CD8-positive, alpha-beta memory T cell (primary cell): Measurements from ENCODE around the gene TRIM68. TPM values are rescaled to one million over a fixed set of nuclear protein-coding genes. Genes with fewer than 3 reads are reported as not detected.

Experiments used
- CTCF ChIA-PET: fragments of 350-600 bp; sonication (Branson Sonifier 250); formaldehyde crosslinking; loops from one replicate; lab custom pipeline; 2021; ENCODE audit warnings: antibody characterized with exemption; lab: Charles Lee
- POLR2A ChIA-PET: fragments of 350-600 bp; sonication (Branson Sonifier 250); formaldehyde crosslinking; loops from one replicate; lab custom pipeline; 2021; ENCODE audit warnings: antibody characterized with exemption; lab: Charles Lee
- DNase-seq, 5 donors: peaks; one replicate each; pipeline versions ENCODE4 v3.0.0 to v3.0.0-alpha.2; 2020 to 2022; ENCODE audit warnings: mixed read lengths in 1 of 5
- H3K27ac ChIP-seq: one replicate; pipeline ENCODE4 v1.7.0; 2013; ENCODE audit warnings: low read depth, mild to moderate bottlenecking, low read length, moderate library complexity
- H3K27me3 ChIP-seq: 2 replicates; pipeline ENCODE4 v1.7.0; 2013; ENCODE audit warnings: low read length, mild to moderate bottlenecking; ENCODE audit not compliant: insufficient read depth, poor library complexity, severe bottlenecking
- H3K36me3 ChIP-seq: 2 replicates; pipeline ENCODE4 v1.7.0; 2013; ENCODE audit warnings: mild to moderate bottlenecking, low read length, moderate library complexity; ENCODE audit not compliant: insufficient read depth
- H3K4me1 ChIP-seq: 2 replicates; pipeline ENCODE4 v1.7.0; 2013; ENCODE audit warnings: mild to moderate bottlenecking, low read length, moderate library complexity; ENCODE audit not compliant: insufficient read depth
- H3K4me3 ChIP-seq: 2 replicates; pipeline ENCODE4 v1.7.0; 2013; ENCODE audit warnings: mild to moderate bottlenecking, low read length
- H3K9me3 ChIP-seq: 2 replicates; pipeline ENCODE4 v1.7.0; 2013; ENCODE audit warnings: mild to moderate bottlenecking, low read length
- H3K27ac Mint-ChIP-seq, 8 donors: one replicate each; pipeline ENCODE4 v1.8.0; 2020 to 2021; ENCODE audit warnings: mixed read lengths in 8 of 8, mild to moderate bottlenecking in 6 of 8, inconsistent platforms in 3 of 8, moderate library complexity in 3 of 8
- H3K27me3 Mint-ChIP-seq, 2 donors: one replicate each; pipeline ENCODE4 v1.8.0; 2020 to 2021; ENCODE audit warnings: mixed read lengths in 2 of 2, mild to moderate bottlenecking in 1 of 2, moderate library complexity in 1 of 2
- H3K36me3 Mint-ChIP-seq, 3 donors: one replicate each; pipeline ENCODE4 v1.8.0; 2020 to 2021; ENCODE audit warnings: mixed read lengths in 3 of 3, inconsistent platforms in 1 of 3, mild to moderate bottlenecking in 1 of 3
- H3K4me1 Mint-ChIP-seq, 3 donors: one replicate each; pipeline ENCODE4 v1.8.0; 2020 to 2021; ENCODE audit warnings: mixed read lengths in 3 of 3, inconsistent platforms in 1 of 3, mild to moderate bottlenecking in 1 of 3
- H3K4me3 Mint-ChIP-seq, 7 donors: one replicate each; pipeline ENCODE4 v1.8.0; 2020 to 2021; ENCODE audit warnings: mixed read lengths in 7 of 7, mild to moderate bottlenecking in 6 of 7, moderate library complexity in 4 of 7, inconsistent platforms in 2 of 7
- H3K9me3 Mint-ChIP-seq, 5 donors: one replicate each; pipeline ENCODE4 v1.8.0; 2020 to 2022; ENCODE audit warnings: mixed read lengths in 5 of 5, mild to moderate bottlenecking in 3 of 5, moderate library complexity in 2 of 5, inconsistent platforms in 1 of 5
- polyA plus RNA-seq: library from polyadenylated mRNA; unstranded; fragments of 300-500 nt; fragmentation: Illumina TruSeq; gene quantifications from one replicate; pipeline ENCODE4 v1.2.3, GENCODE V29; 2021
- total RNA-seq, 2 experiments: library from RNA; stranded (reverse); gene quantifications; one replicate each; pipeline ENCODE4 v1.2.3, GENCODE V29; 2021

Gene TRIM68
- total and polyA plus RNA-seq, 3 experiments from 2014 or later, result 11.8 to 14.9 (median 12.2) TPM

GRCh38 chr11:4589017-4589416 is 19.0 kb downstream of the TRIM68 start:
- Histone ChIP-seq H3K36me3 (no peaks in the 10 kb centered on the region), H3K4me1 (no peaks in the 10 kb centered on the region), H3K4me3 (no peak overlapping the region), H3K9me3 (no peaks in the 10 kb centered on the region), H3K27me3 (no peaks in the 10 kb centered on the region), H3K27ac (no peak overlapping the region)
- H3K27ac Mint-ChIP-seq, result no peak overlapping the region
- peaks cover 2 to 34% of the 10 kb centered on the region in 2 donors for H3K27me3 Mint-ChIP-seq
- CTCF ChIA-PET, result no interaction called here
- POLR2A ChIA-PET, result no interaction called here
- no peak overlapping the region for H3K4me3 Mint-ChIP-seq
- peaks cover 0 to 3% (median 0%) of the 10 kb centered on the region in 5 donors for H3K9me3 Mint-ChIP-seq
- DNase-seq, result no peak
- no peaks in the 10 kb centered on the region for H3K4me1 Mint-ChIP-seq
- no peaks in the 10 kb centered on the region for H3K36me3 Mint-ChIP-seq

GRCh38 chr11:4581443-4581842 is 26.6 kb downstream of the TRIM68 start, which contains the start of gene OR52I2:
TSS of gene OR52I2 (plus strand) at chr11:4581743.
- Histone ChIP-seq H3K27me3 (no peaks in the 10 kb centered on the region), H3K9me3 (no peaks in the 10 kb centered on the region), H3K4me1 (no peaks in the 10 kb centered on the region), H3K27ac (no peak within 1 kb of the TSS), H3K36me3 (no peaks in the 10 kb centered on the region), H3K4me3 (no peak within 1 kb of the TSS)
- Mint-ChIP-seq H3K27me3 (peaks cover 7 to 66% of the 10 kb centered on the region in 2 donors), H3K27ac (no peak within 1 kb of the TSS), H3K36me3 (peaks cover 0 to 4% (median 0%) of the 10 kb centered on the region in 3 donors), H3K9me3 (peaks cover 0 to 1% (median 0%) of the 10 kb centered on the region in 5 donors), H3K4me3 (no peak within 1 kb of the TSS), H3K4me1 (no peaks in the 10 kb centered on the region)
- no peak for DNase-seq
- POLR2A ChIA-PET, result no interaction called here
- CTCF ChIA-PET, result no interaction called here

- no peak overlapping the region for H3K4me3 ChIP-seq
- H3K4me1 Mint-ChIP-seq, result peaks cover 0 to 6% (median 4%) of the 10 kb centered on the region in 3 donors
- no peak overlapping the region for H3K27ac ChIP-seq
- no peaks in the 10 kb centered on the region for H3K9me3 Mint-ChIP-seq
- peaks cover 10 to 60% of the 10 kb centered on the region in 2 donors for H3K27me3 Mint-ChIP-seq
- peaks cover 0 to 4% (median 0%) of the 10 kb centered on the region in 3 donors for H3K36me3 Mint-ChIP-seq
- no peaks in the 10 kb centered on the region for H3K36me3 ChIP-seq
- no peaks in the 10 kb centered on the region for H3K27me3 ChIP-seq
- H3K4me3 Mint-ChIP-seq, result no peak overlapping the region
- H3K9me3 ChIP-seq, result no peaks in the 10 kb centered on the region
- H3K4me1 ChIP-seq, result no peaks in the 10 kb centered on the region
- POLR2A ChIA-PET, result no interaction called here
- no peak for DNase-seq
- H3K27ac Mint-ChIP-seq, result no peak overlapping the region
- CTCF ChIA-PET, result no interaction called here
Observed at GRCh38 chr11:4580124-4580523, 27.9 kb downstream of the TRIM68 start.

GRCh38 chr11:4578624-4579023 is 29.4 kb downstream of the TRIM68 start:
- ChIA-PET CTCF (no interaction called here), POLR2A (no interaction called here)
- Histone ChIP-seq H3K36me3 (no peaks in the 10 kb centered on the region), H3K4me1 (no peaks in the 10 kb centered on the region), H3K9me3 (no peaks in the 10 kb centered on the region), H3K27me3 (no peaks in the 10 kb centered on the region), H3K27ac (no peak overlapping the region), H3K4me3 (no peak overlapping the region)
- Mint-ChIP-seq H3K4me3 (no peak overlapping the region), H3K4me1 (peaks cover 0 to 6% (median 4%) of the 10 kb centered on the region in 3 donors), H3K27ac (no peak overlapping the region), H3K27me3 (peaks cover 13 to 51% of the 10 kb centered on the region in 2 donors), H3K9me3 (no peaks in the 10 kb centered on the region), H3K36me3 (peaks cover 0 to 4% (median 0%) of the 10 kb centered on the region in 3 donors)
- no peak for DNase-seq

GRCh38 chr11:4577761-4578160 is 30.3 kb downstream of the TRIM68 start:
- CTCF ChIA-PET, result no interaction called here
- H3K4me3 Mint-ChIP-seq, result no peak overlapping the region
- H3K27ac ChIP-seq, result no peak overlapping the region

GRCh38 chr11:4576880-4577279 is 31.2 kb downstream of the TRIM68 start:
- ChIA-PET POLR2A (no interaction called here), CTCF (no interaction called here)
- Histone ChIP-seq H3K4me3 (no peak overlapping the region), H3K27ac (no peak overlapping the region), H3K36me3 (no peaks in the 10 kb centered on the region), H3K27me3 (no peaks in the 10 kb centered on the region), H3K4me1 (no peaks in the 10 kb centered on the region), H3K9me3 (no peaks in the 10 kb centered on the region)
- no peak for DNase-seq
- peaks cover 0 to 6% (median 4%) of the 10 kb centered on the region in 3 donors for H3K4me1 Mint-ChIP-seq
- no peaks in the 10 kb centered on the region for H3K9me3 Mint-ChIP-seq
- no peak overlapping the region for H3K27ac Mint-ChIP-seq
- H3K36me3 Mint-ChIP-seq, result peaks cover 0 to 2% (median 0%) of the 10 kb centered on the region in 3 donors
- no peak overlapping the region for H3K4me3 Mint-ChIP-seq
- peaks cover 13 to 39% of the 10 kb centered on the region in 2 donors for H3K27me3 Mint-ChIP-seq

More at GRCh38 chr11:4577761-4578160, 30.3 kb downstream of the TRIM68 start:
- Histone ChIP-seq H3K27me3 (no peaks in the 10 kb centered on the region), H3K36me3 (no peaks in the 10 kb centered on the region), H3K4me1 (no peaks in the 10 kb centered on the region), H3K9me3 (no peaks in the 10 kb centered on the region), H3K4me3 (no peak overlapping the region)
- no peaks in the 10 kb centered on the region for H3K9me3 Mint-ChIP-seq
- no peak for DNase-seq
- peaks cover 0 to 4% (median 0%) of the 10 kb centered on the region in 3 donors for H3K36me3 Mint-ChIP-seq
- no peak overlapping the region for H3K27ac Mint-ChIP-seq
- H3K27me3 Mint-ChIP-seq, result peaks cover 13 to 45% of the 10 kb centered on the region in 2 donors
- POLR2A ChIA-PET, result no interaction called here
- H3K4me1 Mint-ChIP-seq, result peaks cover 0 to 6% (median 4%) of the 10 kb centered on the region in 3 donors

GRCh38 chr11:4569075-4569474 is 39.0 kb downstream of the TRIM68 start:
- DNase-seq, result no peak
- POLR2A ChIA-PET, result no interaction called here
- Histone ChIP-seq H3K36me3 (no peaks in the 10 kb centered on the region), H3K27me3 (no peaks in the 10 kb centered on the region), H3K4me1 (no peaks in the 10 kb centered on the region), H3K4me3 (no peak overlapping the region), H3K9me3 (no peaks in the 10 kb centered on the region), H3K27ac (no peak overlapping the region)
- H3K27me3 Mint-ChIP-seq, result peaks cover 5 to 11% of the 10 kb centered on the region in 2 donors
- H3K36me3 Mint-ChIP-seq, result peaks cover 0 to 4% (median 0%) of the 10 kb centered on the region in 3 donors
- H3K27ac Mint-ChIP-seq, result no peak overlapping the region
- H3K4me3 Mint-ChIP-seq, result no peak overlapping the region
- CTCF ChIA-PET, result no interaction called here
- no peaks in the 10 kb centered on the region for H3K4me1 Mint-ChIP-seq
- H3K9me3 Mint-ChIP-seq, result peaks cover 0 to 4% (median 2%) of the 10 kb centered on the region in 5 donors

- Histone ChIP-seq H3K27me3 (no peaks in the 10 kb centered on the region), H3K4me1 (no peaks in the 10 kb centered on the region), H3K36me3 (no peaks in the 10 kb centered on the region), H3K4me3 (no peak overlapping the region), H3K27ac (no peak overlapping the region), H3K9me3 (no peaks in the 10 kb centered on the region)
- DNase-seq, result no peak
- ChIA-PET POLR2A (no interaction called here), CTCF (no interaction called here)
- H3K4me3 Mint-ChIP-seq, result no peak overlapping the region
- peaks cover 0 to 12% (median 6%) of the 10 kb centered on the region in 5 donors for H3K9me3 Mint-ChIP-seq
- no peaks in the 10 kb centered on the region for H3K4me1 Mint-ChIP-seq
- no peak overlapping the region for H3K27ac Mint-ChIP-seq
- peaks cover 0 to 5% (median 0%) of the 10 kb centered on the region in 3 donors for H3K36me3 Mint-ChIP-seq
- H3K27me3 Mint-ChIP-seq, result peaks cover 10 to 32% of the 10 kb centered on the region in 2 donors
Observed at GRCh38 chr11:4565371-4565770, 42.7 kb downstream of the TRIM68 start.
